ENCODE measurements around the gene PRKCH.
A peak's percentile ranks its signal among the peaks of the same experiment; 100 is the strongest.

Gene PRKCH

GRCh38 chr14:61437381-61437780 is 116.0 kb downstream of the PRKCH start:
- Histone ChIP-seq H3K27ac (ENCODE audit: low read depth, low read length) (no peak overlapping the region), H3K36me3 (ENCODE audit: insufficient read depth, low read length) (no peaks in the 10 kb centered on the region), H2AFZ (ENCODE audit: low read length, unreplicated experiment) (no peak overlapping the region), H3K27me3 (ENCODE audit: insufficient read depth, low read length) (no peaks in the 10 kb centered on the region), H3K4me1 (ENCODE audit: control insufficient read depth, insufficient read depth, low read length, unreplicated experiment) (peaks cover 20% of the 10 kb centered on the region), H3K4me3 (ENCODE audit: low read depth, low read length) (no peak overlapping the region), H3K79me2 (ENCODE audit: control insufficient read depth, insufficient read depth, low read length, unreplicated experiment) (no peaks in the 10 kb centered on the region)

- no peaks in the 10 kb centered on the region for H3K79me2 ChIP-seq (ENCODE audit: control insufficient read depth, insufficient read depth, low read length, unreplicated experiment)
- no peaks in the 10 kb centered on the region for H3K36me3 ChIP-seq (ENCODE audit: insufficient read depth, low read length)
- peaks cover 18% of the 10 kb centered on the region for H3K4me1 ChIP-seq (ENCODE audit: control insufficient read depth, insufficient read depth, low read length, unreplicated experiment)
- H3K4me3 ChIP-seq (ENCODE audit: low read depth, low read length) = no peak overlapping the region
- H3K27me3 ChIP-seq (ENCODE audit: insufficient read depth, low read length) = no peaks in the 10 kb centered on the region
- no peak overlapping the region for H3K27ac ChIP-seq (ENCODE audit: low read depth, low read length)
- no peak overlapping the region for H2AFZ ChIP-seq (ENCODE audit: low read length, unreplicated experiment)
Observed at GRCh38 chr14:61438036-61438435, 116.7 kb downstream of the PRKCH start.

GRCh38 chr14:61438497-61438859 is 117.1 kb downstream of the PRKCH start:
- Histone ChIP-seq H3K27ac (ENCODE audit: low read depth, low read length) (peak overlapping the region; percentile 35; the same call in 1 of the 2 replicates), H3K4me3 (ENCODE audit: low read depth, low read length) (no peak overlapping the region), H3K4me1 (ENCODE audit: control insufficient read depth, insufficient read depth, low read length, unreplicated experiment) (peaks cover 14% of the 10 kb centered on the region), H3K36me3 (ENCODE audit: insufficient read depth, low read length) (no peaks in the 10 kb centered on the region), H3K27me3 (ENCODE audit: insufficient read depth, low read length) (no peaks in the 10 kb centered on the region), H3K79me2 (ENCODE audit: control insufficient read depth, insufficient read depth, low read length, unreplicated experiment) (no peaks in the 10 kb centered on the region), H2AFZ (ENCODE audit: low read length, unreplicated experiment) (no peak overlapping the region)

- H3K27me3 ChIP-seq (ENCODE audit: insufficient read depth, low read length) = no peaks in the 10 kb centered on the region
- H3K4me3 ChIP-seq (ENCODE audit: low read depth, low read length) = peak overlapping the region; percentile 26
- peak overlapping the region; percentile 74 for H2AFZ ChIP-seq (ENCODE audit: low read length, unreplicated experiment)
- H3K4me1 ChIP-seq (ENCODE audit: control insufficient read depth, insufficient read depth, low read length, unreplicated experiment) = peaks cover 12% of the 10 kb centered on the region
- peak overlapping the region; percentile 35 for H3K27ac ChIP-seq (ENCODE audit: low read depth, low read length)
- no peaks in the 10 kb centered on the region for H3K79me2 ChIP-seq (ENCODE audit: control insufficient read depth, insufficient read depth, low read length, unreplicated experiment)
- H3K36me3 ChIP-seq (ENCODE audit: insufficient read depth, low read length) = no peaks in the 10 kb centered on the region
Observed at GRCh38 chr14:61438860-61439765, 117.7 kb downstream of the PRKCH start.

GRCh38 chr14:61439779-61440418 is 118.5 kb downstream of the PRKCH start:
- no peaks in the 10 kb centered on the region for H3K27me3 ChIP-seq (ENCODE audit: insufficient read depth, low read length)
- no peaks in the 10 kb centered on the region for H3K36me3 ChIP-seq (ENCODE audit: insufficient read depth, low read length)
- peak overlapping the region; percentile 26; the same call in 1 of the 2 replicates for H3K4me3 ChIP-seq (ENCODE audit: low read depth, low read length)
- peak overlapping the region; percentile 35; the same call in 1 of the 2 replicates for H3K27ac ChIP-seq (ENCODE audit: low read depth, low read length)
- no peak overlapping the region for H2AFZ ChIP-seq (ENCODE audit: low read length, unreplicated experiment)
- no peaks in the 10 kb centered on the region for H3K79me2 ChIP-seq (ENCODE audit: control insufficient read depth, insufficient read depth, low read length, unreplicated experiment)
- H3K4me1 ChIP-seq (ENCODE audit: control insufficient read depth, insufficient read depth, low read length, unreplicated experiment) = peaks cover 12% of the 10 kb centered on the region

- Histone ChIP-seq H2AFZ (ENCODE audit: low read length, unreplicated experiment) (no peak overlapping the region), H3K27me3 (ENCODE audit: insufficient read depth, low read length) (no peaks in the 10 kb centered on the region), H3K4me1 (ENCODE audit: control insufficient read depth, insufficient read depth, low read length, unreplicated experiment) (peaks cover 12% of the 10 kb centered on the region), H3K79me2 (ENCODE audit: control insufficient read depth, insufficient read depth, low read length, unreplicated experiment) (no peaks in the 10 kb centered on the region), H3K27ac (ENCODE audit: low read depth, low read length) (no peak overlapping the region), H3K36me3 (ENCODE audit: insufficient read depth, low read length) (no peaks in the 10 kb centered on the region), H3K4me3 (ENCODE audit: low read depth, low read length) (no peak overlapping the region)
Observed at GRCh38 chr14:61443481-61443880, 122.1 kb downstream of the PRKCH start.

GRCh38 chr14:61444215-61444768 is 122.9 kb downstream of the PRKCH start:
- no peaks in the 10 kb centered on the region for H3K27me3 ChIP-seq (ENCODE audit: insufficient read depth, low read length)
- no peaks in the 10 kb centered on the region for H3K79me2 ChIP-seq (ENCODE audit: control insufficient read depth, insufficient read depth, low read length, unreplicated experiment)
- no peak overlapping the region for H3K4me3 ChIP-seq (ENCODE audit: low read depth, low read length)
- H2AFZ ChIP-seq (ENCODE audit: low read length, unreplicated experiment) = no peak overlapping the region
- no peak overlapping the region for H3K27ac ChIP-seq (ENCODE audit: low read depth, low read length)
- H3K36me3 ChIP-seq (ENCODE audit: insufficient read depth, low read length) = no peaks in the 10 kb centered on the region
- peaks cover 5% of the 10 kb centered on the region for H3K4me1 ChIP-seq (ENCODE audit: control insufficient read depth, insufficient read depth, low read length, unreplicated experiment)

- H3K27ac ChIP-seq (ENCODE audit: low read depth, low read length) = no peak overlapping the region
- H3K27me3 ChIP-seq (ENCODE audit: insufficient read depth, low read length) = no peaks in the 10 kb centered on the region
- no peaks in the 10 kb centered on the region for H3K4me1 ChIP-seq (ENCODE audit: control insufficient read depth, insufficient read depth, low read length, unreplicated experiment)
- no peak overlapping the region for H2AFZ ChIP-seq (ENCODE audit: low read length, unreplicated experiment)
- H3K36me3 ChIP-seq (ENCODE audit: insufficient read depth, low read length) = no peaks in the 10 kb centered on the region
- H3K79me2 ChIP-seq (ENCODE audit: control insufficient read depth, insufficient read depth, low read length, unreplicated experiment) = no peaks in the 10 kb centered on the region
- no peak overlapping the region for H3K4me3 ChIP-seq (ENCODE audit: low read depth, low read length)
Observed at GRCh38 chr14:61451491-61451890, 130.1 kb downstream of the PRKCH start.

- Histone ChIP-seq H2AFZ (ENCODE audit: low read length, unreplicated experiment) (no peak overlapping the region), H3K27ac (ENCODE audit: low read depth, low read length) (no peak overlapping the region), H3K36me3 (ENCODE audit: insufficient read depth, low read length) (no peaks in the 10 kb centered on the region), H3K4me1 (ENCODE audit: control insufficient read depth, insufficient read depth, low read length, unreplicated experiment) (no peaks in the 10 kb centered on the region), H3K4me3 (ENCODE audit: low read depth, low read length) (no peak overlapping the region), H3K79me2 (ENCODE audit: control insufficient read depth, insufficient read depth, low read length, unreplicated experiment) (no peaks in the 10 kb centered on the region), H3K27me3 (ENCODE audit: insufficient read depth, low read length) (no peaks in the 10 kb centered on the region)
Observed at GRCh38 chr14:61451891-61452400, 130.6 kb downstream of the PRKCH start.

- no peak overlapping the region for H2AFZ ChIP-seq (ENCODE audit: low read length, unreplicated experiment)
- H3K79me2 ChIP-seq (ENCODE audit: control insufficient read depth, insufficient read depth, low read length, unreplicated experiment) = no peaks in the 10 kb centered on the region
- no peak overlapping the region for H3K27ac ChIP-seq (ENCODE audit: low read depth, low read length)
- H3K36me3 ChIP-seq (ENCODE audit: insufficient read depth, low read length) = no peaks in the 10 kb centered on the region
- no peaks in the 10 kb centered on the region for H3K27me3 ChIP-seq (ENCODE audit: insufficient read depth, low read length)
- no peak overlapping the region for H3K4me3 ChIP-seq (ENCODE audit: low read depth, low read length)
- no peaks in the 10 kb centered on the region for H3K4me1 ChIP-seq (ENCODE audit: control insufficient read depth, insufficient read depth, low read length, unreplicated experiment)
Observed at GRCh38 chr14:61452452-61452851, 131.1 kb downstream of the PRKCH start.
